ENCODE results near the gene ATXN10. TPM values are rescaled to one million over a fixed set of nuclear protein-coding genes. Genes with fewer than 3 reads are reported as not detected.

ATXN10 gene
- total RNA-seq, 1 experiment from 2014 or later: 116 TPM

GRCh38 chr22:45757936-45758335 is 86.3 kb downstream of the ATXN10 start:
- DNase-seq (ENCODE audit: low read depth): no peak

DNA sequence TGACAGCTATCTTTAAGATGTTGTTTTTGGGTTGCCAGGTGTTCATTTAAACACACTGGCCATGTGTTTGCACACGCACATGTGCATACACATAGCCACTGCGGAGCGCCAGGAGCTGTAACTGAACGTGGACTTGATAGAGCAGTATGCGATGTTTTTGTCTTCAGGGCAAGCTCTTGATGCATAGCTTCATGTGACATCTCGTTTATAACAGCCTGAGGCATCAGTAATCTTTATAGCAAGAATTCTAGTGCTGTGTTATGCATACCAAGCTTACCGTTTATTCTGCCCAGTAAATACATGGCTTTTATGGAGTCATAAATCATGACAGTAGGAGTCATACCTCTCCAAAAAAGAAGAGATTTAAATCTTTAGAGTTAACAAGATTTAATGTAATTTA is 87.0 kb downstream of the ATXN10 start:
- DNase-seq (ENCODE audit: low read depth): no peak

GRCh38 chr22:45760682-45761081 is 89.0 kb downstream of the ATXN10 start:
- no peak for DNase-seq (ENCODE audit: low read depth)

DNA sequence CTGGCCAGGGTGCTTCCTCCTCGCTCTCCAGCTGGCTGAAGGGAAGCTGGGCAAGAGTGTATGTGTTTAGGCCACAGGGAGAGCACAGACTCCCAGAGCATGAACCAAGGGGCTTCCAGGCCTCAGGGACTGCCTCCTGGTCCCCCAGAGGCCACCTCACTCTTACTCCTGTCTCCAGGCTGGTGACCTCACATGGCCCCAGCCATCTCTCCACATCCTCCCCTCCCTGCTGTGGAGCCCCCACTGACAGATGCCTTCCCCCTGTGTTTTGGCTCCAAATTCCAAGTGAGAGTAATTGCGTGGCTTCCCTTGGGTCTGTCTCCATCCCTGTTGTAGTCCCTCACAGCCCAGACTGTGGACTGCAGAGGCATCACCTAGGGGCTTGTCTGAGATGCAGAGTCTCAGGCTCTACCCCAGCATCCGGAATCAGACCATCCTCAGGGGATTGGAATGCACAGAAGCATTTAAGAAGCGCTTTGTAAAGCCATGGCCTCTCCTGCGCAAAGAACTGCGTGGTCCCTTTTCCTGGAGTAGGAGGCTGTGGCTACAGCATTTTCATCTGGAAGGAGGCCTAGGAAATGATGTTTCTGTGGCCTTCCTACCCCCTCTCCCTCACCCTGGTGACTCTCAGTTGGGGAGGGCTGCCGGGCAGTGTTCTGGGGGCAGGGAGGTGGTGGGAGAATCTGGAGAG is 91.1 kb downstream of the ATXN10 start:
- DNase-seq (ENCODE audit: low read depth): no peak

GRCh38 chr22:45763236-45763624 is 91.6 kb downstream of the ATXN10 start:
- DNase-seq (ENCODE audit: low read depth): no peak

GRCh38 chr22:45768490-45768889 is 96.9 kb downstream of the ATXN10 start:
- no peak for DNase-seq (ENCODE audit: low read depth)

GRCh38 chr22:45769569-45770210 is 98.1 kb downstream of the ATXN10 start:
- DNase-seq (ENCODE audit: low read depth): no peak

GRCh38 chr22:45770506-45770905 is 98.9 kb downstream of the ATXN10 start:
- no peak for DNase-seq (ENCODE audit: low read depth)

DNA sequence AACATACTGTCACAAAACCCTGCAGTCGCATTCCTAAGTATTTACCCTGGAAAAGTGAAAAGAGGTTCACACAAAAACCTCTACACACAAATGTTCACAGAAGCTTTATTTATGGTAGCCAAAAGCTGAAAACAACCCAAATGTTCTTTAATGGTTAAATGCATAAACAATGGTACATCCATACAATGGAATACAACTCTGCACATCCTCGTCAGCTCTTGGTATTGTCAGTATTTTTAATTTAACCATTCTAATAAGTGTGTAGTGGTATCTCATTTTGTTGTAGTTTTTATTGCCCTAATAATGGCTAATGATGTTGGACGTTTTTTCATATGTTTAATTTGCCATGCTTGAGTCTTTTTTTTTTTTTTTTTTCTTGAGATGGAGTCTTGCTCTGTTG is 99.4 kb downstream of the ATXN10 start:
- no peak for DNase-seq (ENCODE audit: low read depth)

DNA sequence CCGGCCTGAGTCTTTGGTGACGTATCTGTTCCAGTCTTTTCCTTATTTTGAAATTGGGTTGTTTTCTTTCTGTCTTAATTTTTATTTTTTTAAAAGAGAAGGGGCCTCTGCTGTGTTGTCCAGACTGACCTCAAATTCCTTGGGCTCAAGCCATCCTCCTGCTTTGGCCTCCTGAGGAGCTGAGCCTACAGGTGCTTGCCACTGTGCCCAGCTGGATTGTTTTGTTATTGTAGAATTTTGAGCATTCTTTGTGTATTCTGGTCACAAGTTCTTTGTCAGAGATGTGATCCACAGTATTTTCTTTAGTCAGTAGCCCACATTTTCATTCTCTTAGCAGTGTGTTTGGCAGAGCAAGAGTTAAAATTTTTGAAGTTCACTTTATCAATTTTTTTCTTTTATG is 100.1 kb downstream of the ATXN10 start:
- DNase-seq (ENCODE audit: low read depth): no peak

- no peak for DNase-seq (ENCODE audit: low read depth)
Measured at GRCh38 chr22:45772743-45773142, 101.1 kb downstream of the ATXN10 start.

DNA sequence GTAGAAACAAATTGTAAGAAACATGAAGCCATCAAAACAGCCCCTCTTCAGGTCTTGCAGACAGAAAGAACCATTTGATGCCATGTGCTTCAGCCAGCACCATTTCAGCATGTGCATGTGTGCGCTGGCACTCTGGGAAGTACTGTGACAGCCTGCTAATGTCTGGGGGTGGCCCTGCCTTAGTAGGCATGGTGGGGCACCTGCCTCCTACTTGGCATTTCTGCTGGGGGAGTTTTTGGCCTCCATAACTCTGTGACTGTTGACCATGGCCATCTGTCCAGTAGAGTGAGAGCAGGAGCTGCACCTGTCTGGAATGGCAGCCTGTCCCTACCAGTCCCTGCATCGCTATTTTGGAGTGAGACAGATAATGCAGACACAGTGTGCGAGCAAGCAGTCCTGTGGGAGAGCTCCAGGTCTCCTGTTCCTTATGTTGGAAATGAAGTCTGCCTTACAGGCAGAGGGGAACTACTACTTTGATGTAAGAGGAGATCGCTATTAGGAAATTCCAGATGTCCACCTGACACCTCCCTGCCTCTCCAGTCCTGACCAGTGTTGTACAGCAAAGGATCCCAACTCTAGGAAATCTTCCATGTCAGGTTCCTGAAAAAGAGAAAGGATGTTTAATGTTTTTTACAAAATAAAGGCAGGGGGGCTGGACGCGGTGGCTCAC is 102.5 kb downstream of the ATXN10 start:
- no peak for DNase-seq (ENCODE audit: low read depth)

- DNase-seq (ENCODE audit: low read depth): no peak
Measured at GRCh38 chr22:45775062-45775461, 103.4 kb downstream of the ATXN10 start.

DNA sequence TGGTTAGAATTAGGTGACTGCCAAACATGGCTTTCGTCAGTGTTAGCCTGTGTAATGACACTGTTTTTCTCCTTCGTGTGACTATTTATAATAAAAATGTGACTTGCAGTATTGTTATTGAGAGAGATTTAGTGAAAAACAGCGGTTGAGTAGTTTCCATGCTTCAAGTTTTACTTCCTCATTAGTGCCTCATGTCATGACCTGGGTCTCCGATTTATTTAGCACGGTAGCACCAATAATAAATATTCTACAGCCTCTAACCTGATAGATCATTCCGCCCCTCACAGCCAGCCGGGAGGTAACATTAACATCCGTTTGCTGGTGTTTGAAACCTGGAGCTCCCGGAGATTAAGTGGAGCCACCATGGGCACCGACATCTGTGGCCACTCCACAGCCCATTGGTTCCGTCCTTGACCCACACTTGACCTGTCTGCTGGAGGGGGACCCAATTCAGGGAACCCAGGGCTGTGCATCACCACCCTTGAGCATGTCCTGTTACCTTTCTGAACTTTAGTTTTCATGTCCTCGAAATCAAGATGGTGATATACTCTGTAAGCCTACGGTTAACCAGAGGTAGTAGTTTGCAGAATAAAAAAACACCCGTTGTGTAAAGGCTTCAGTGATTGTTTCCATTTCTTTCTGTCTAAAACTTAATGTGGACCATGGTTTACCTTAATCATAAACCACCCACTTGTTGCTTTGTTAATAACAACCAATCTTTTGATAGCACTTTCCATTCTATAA is 104.1 kb downstream of the ATXN10 start:
- no peak for DNase-seq (ENCODE audit: low read depth)

DNA sequence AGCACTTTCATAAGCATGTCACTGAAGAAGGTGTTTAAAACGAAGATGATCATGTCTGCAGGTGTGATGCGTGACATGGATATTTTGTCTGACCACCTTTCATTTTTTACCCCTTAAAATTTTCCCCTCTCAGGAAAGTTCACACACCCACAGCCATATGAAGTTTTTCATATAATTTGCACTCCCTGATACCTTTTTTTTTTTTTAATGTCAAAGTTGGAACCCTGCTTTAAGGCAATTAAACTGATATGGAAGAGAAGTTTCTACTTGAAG is 104.6 kb downstream of the ATXN10 start:
- no peak for DNase-seq (ENCODE audit: low read depth)

DNA sequence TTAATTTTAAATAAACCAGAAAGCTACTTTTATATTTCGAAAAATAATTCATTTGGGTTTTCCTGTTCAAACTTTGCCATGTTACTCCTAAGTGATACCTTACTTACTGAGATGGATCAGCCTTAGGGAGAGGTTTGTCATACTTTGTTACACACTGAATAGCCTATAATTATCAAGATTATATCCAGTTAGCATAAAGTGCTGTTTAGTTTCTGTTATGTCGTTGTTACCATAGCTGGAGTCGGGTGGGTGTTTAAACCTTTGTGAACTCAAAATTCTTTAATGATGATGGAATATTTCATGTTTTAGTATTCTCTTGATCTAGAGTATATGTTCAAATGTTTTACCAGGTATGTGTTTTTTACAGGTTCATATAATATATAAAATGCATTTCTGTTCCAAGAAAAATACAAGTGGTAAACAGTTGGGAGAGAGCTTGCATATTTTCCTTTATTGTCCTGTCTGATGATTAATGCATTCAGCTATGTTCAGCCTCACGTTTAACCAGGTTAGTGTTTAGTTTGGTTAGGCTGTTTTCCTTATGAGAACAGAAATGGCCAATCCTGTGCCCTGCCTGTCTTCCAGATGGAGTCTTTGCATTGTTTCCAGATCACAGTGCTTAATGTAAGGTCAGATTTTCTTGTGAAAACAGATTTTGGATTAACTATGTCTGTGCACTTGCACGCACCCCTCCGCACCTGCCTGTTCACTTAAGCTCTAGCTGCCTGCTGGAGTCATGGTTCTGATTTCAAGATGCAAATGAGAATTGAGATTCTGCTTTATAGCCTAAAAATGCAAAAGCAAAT is 105.6 kb downstream of the ATXN10 start:
- DNase-seq (ENCODE audit: low read depth): no peak

DNA sequence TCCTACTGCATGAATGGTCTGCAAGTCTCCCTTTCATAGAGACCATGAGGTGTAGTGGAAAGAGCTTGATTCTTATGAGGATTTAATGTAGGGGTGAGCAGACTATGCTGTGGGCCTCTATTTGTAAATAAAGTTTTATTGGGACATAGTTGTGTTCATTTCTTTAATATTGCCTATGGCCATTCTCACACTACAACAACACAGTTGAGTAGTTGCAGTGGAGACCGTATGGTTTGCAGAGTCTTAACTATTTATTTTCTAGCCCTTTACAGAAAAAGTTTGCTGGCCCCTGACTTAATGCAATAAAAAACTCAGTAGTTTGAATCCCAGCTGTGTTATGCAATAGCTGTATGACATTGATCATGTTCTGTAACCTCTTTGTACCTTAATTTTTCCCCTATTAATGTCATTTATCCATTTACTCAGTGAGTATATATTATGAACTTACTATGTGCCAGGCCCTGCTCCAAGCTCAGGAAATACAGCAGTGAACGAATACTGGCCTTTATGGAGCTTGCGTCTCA is 106.3 kb downstream of the ATXN10 start:
- no peak for DNase-seq (ENCODE audit: low read depth)

GRCh38 chr22:45781459-45781858 is 109.8 kb downstream of the ATXN10 start:
- no peak for DNase-seq (ENCODE audit: low read depth)

DNA sequence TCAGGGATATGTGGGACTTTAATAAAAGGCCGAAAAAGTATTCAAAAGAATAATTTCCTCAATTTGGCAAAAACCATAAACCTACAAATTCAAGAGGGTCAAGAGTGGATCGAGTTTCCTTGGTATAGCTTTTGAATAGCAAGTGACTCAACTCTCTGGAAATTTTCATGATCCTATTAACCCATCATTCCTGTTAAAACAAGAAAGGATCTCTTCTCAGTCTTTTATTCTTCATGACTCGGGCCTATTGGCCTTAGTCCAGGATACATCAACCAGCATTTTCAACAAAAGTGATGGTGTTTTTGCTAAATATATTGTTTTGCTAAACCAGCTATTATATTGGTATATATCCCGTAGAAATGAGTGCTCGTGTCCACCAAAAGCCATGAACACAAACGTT is 110.3 kb downstream of the ATXN10 start:
- no peak for DNase-seq (ENCODE audit: low read depth)

- no peak for DNase-seq (ENCODE audit: low read depth)
Measured at GRCh38 chr22:45783021-45783420, 111.4 kb downstream of the ATXN10 start.

GRCh38 chr22:45783690-45784089 is 112.1 kb downstream of the ATXN10 start:
- DNase-seq (ENCODE audit: low read depth): no peak
